Spleen (tissue), 7 donors: ENCODE measurements around the gene PIERCE2.

Experiments
- POLR2A ChIP-seq, 3 donors: fragments of 450-650 bp; IDR thresholded peaks; one replicate each; pipeline ENCODE4 v1.5.1; 2017; ENCODE audit warnings: antibody characterized with exemption in 3 of 3, mild to moderate bottlenecking in 1 of 3
- POLR2AphosphoS5 ChIP-seq, 3 donors: sonication (generic); formaldehyde crosslinking; IDR thresholded peaks; one replicate each; pipeline ENCODE4 v1.5.1; 2017; ENCODE audit warnings: antibody characterized with exemption in 3 of 3
- TF ChIP-seq, protein P1 (sequence below), 11 experiments: fragments of 200-600 bp in 7 of 11; fragments of 450-650 bp in 4 of 11; sonication (generic) in 4 of 11; IDR thresholded peaks in 8 of 11; conservative IDR thresholded peaks in 3 of 11; 1 replicate in 7 of 11; 2 replicates in 4 of 11; pipeline versions ENCODE4 v1.4.0 to v1.8.0; 2016 to 2021; ENCODE audit warnings: antibody characterized with exemption in 11 of 11, inconsistent platforms in 4 of 11, mild to moderate bottlenecking in 1 of 11
- donor health status: DM: no; HTN: no; CAD: no; lungs with moderate emphysema.
- donor health status: DM: no; HTN: no; CAD: no.
- donor health status: DM: no; HTN: no; CAD: no.

DNA sequence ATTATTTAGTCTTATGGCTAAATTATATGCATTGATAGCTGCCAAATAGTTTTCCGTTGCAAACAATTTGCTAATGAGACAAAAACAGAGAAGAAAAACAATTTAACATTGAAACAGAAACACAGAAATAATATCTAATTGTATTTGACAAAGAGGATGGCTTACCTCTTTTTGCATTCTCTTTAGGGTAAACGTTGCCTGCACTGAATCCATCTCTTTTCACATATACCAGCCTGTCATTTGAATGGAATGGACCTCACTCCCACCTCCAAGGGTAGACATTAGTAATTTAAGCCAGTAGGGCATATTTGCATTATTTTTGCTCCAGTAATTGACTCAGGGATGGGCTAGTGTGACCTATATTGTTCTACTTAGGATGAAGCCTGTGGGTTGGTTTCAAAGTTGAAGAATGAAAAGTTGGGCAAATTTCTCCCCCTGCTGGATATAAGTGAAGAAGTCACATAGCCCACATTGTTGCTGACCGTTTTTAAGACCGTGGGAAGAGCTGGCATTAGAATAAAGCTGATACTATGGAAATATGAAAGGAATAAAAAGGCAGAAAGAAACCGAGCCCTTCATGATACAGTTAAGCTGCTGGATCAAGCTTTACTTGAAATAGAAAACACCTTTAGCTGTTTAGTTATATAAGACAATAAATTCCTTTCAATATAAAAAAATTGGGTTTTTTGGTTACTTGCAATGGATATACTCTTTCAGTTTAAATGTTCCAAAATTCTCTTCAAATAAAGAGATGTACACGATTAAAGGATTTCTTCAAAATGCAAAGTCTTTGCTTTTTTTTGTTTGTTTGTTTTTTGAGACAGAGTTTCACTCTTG is 26.9 kb downstream of the PIERCE2 start:
- TF ChIP-seq, protein P1, sequence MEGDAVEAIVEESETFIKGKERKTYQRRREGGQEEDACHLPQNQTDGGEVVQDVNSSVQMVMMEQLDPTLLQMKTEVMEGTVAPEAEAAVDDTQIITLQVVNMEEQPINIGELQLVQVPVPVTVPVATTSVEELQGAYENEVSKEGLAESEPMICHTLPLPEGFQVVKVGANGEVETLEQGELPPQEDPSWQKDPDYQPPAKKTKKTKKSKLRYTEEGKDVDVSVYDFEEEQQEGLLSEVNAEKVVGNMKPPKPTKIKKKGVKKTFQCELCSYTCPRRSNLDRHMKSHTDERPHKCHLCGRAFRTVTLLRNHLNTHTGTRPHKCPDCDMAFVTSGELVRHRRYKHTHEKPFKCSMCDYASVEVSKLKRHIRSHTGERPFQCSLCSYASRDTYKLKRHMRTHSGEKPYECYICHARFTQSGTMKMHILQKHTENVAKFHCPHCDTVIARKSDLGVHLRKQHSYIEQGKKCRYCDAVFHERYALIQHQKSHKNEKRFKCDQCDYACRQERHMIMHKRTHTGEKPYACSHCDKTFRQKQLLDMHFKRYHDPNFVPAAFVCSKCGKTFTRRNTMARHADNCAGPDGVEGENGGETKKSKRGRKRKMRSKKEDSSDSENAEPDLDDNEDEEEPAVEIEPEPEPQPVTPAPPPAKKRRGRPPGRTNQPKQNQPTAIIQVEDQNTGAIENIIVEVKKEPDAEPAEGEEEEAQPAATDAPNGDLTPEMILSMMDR (IDR thresholded peaks at IDR 0.05 in 8 of 11, conservative IDR thresholded peaks at IDR 0.05 in 3 of 11): peak in 10 of 11 experiments; percentile 20 to 73 (median 52)
- TF ChIP-seq POLR2A (IDR thresholded peaks at IDR 0.05): no peak
- no peak for TF ChIP-seq POLR2AphosphoS5 (IDR thresholded peaks at IDR 0.05)
